Hepatocyte (in vitro differentiated cells): ENCODE results near the gene CEP112. TPM values are rescaled to one million over a fixed set of nuclear protein-coding genes. Genes with fewer than 3 reads are reported as not detected.

ENCODE experiments used
- DNase-seq: peaks from one replicate; pipeline ENCODE4 v3.0.0-alpha.2; 2016; ENCODE audit warnings: low spot score
- H2AFZ ChIP-seq: fragments of 200-600 bp; sonication (generic); 2 replicates; pipeline ENCODE4 v1.6.0; 2016; ENCODE audit warnings: antibody characterized with exemption, mild to moderate bottlenecking
- H3K27ac ChIP-seq: fragments of 200-600 bp; sonication (generic); 2 replicates; pipeline ENCODE4 v1.5.1; 2016; ENCODE audit warnings: mild to moderate bottlenecking
- H3K27me3 ChIP-seq: fragments of 200-600 bp; sonication (generic); 2 replicates; pipeline ENCODE4 v1.6.1; 2016
- H3K36me3 ChIP-seq: fragments of 200-600 bp; sonication (generic); replicated peaks from 2 replicates; pipeline ENCODE4 v1.5.1; 2016; ENCODE audit warnings: low read depth; ENCODE audit not compliant: insufficient read depth
- H3K4me1 ChIP-seq: fragments of 200-600 bp; sonication (generic); 2 replicates; pipeline ENCODE4 v1.5.1; 2016; ENCODE audit warnings: mild to moderate bottlenecking, moderate library complexity; ENCODE audit not compliant: insufficient read depth
- H3K4me2 ChIP-seq: fragments of 200-600 bp; sonication (generic); 2 replicates; pipeline ENCODE4 v1.6.0; 2016
- H3K4me3 ChIP-seq: fragments of 200-600 bp; sonication (generic); 2 replicates; pipeline ENCODE4 v1.5.1; 2016; ENCODE audit warnings: mild to moderate bottlenecking
- H3K79me2 ChIP-seq: fragments of 200-600 bp; sonication (generic); 2 replicates; pipeline ENCODE4 v1.6.0; 2017; ENCODE audit warnings: mild to moderate bottlenecking
- H3K9me2 ChIP-seq: fragments of 200-600 bp; sonication (generic); replicated peaks from 2 replicates; pipeline ENCODE4 v1.6.0; 2017; ENCODE audit warnings: mild to moderate bottlenecking; ENCODE audit not compliant: insufficient read depth
- H3K9me3 ChIP-seq: fragments of 200-600 bp; sonication (generic); 2 replicates; pipeline ENCODE4 v1.5.1; 2016; ENCODE audit warnings: low read depth, mild to moderate bottlenecking
- H4K20me1 ChIP-seq: fragments of 200-600 bp; sonication (generic); 2 replicates; pipeline ENCODE4 v1.6.0; 2016; ENCODE audit warnings: mild to moderate bottlenecking; ENCODE audit not compliant: insufficient read depth, poor library complexity, severe bottlenecking
- EZH2 ChIP-seq: fragments of 200-600 bp; sonication (generic); IDR thresholded peaks from 2 replicates; pipeline ENCODE4 v1.6.1; 2016; ENCODE audit warnings: antibody characterized with exemption, mild to moderate bottlenecking, borderline replicate concordance
- EZH2phosphoT487 ChIP-seq: fragments of 200-600 bp; sonication (generic); IDR thresholded peaks from one replicate; pipeline ENCODE4 v1.6.1; 2018; ENCODE audit warnings: antibody characterized with exemption, mild to moderate bottlenecking, low read depth, moderate library complexity; ENCODE audit not compliant: unreplicated experiment, severe bottlenecking
- WGBS: methylation state at CpG from one replicate; pipeline ENCODE4 v1.1.6; 2016; ENCODE audit warnings: low lambda C conversion rate; ENCODE audit errors: missing lambda C conversion rate; 5-methylcytosine and 5-hydroxymethylcytosine counted together
- polyA plus RNA-seq: library from polyadenylated mRNA; unstranded; fragments of >200 nt; fragmentation: Nextera tagmentation; extraction: Ambion mirVana; gene quantifications from 2 replicates; pipeline ENCODE4 v1.2.1, GENCODE V29; 2016
- total RNA-seq: library from RNA; depleted of rRNA; stranded (reverse); fragments of >200 nt; gene quantifications from 2 replicates; pipeline ENCODE4 v1.2.3, GENCODE V29; 2014
- TF ChIP-seq, protein P1 (sequence below): fragments of 200-600 bp; sonication (generic); IDR thresholded peaks from 2 replicates; pipeline ENCODE4 v1.5.1; 2016; ENCODE audit warnings: antibody characterized with exemption, mild to moderate bottlenecking; ENCODE audit not compliant: poor library complexity

CEP112 gene
- total and polyA plus RNA-seq, 2 experiments from 2014 or later = 7.1 to 9.7 TPM

DNA sequence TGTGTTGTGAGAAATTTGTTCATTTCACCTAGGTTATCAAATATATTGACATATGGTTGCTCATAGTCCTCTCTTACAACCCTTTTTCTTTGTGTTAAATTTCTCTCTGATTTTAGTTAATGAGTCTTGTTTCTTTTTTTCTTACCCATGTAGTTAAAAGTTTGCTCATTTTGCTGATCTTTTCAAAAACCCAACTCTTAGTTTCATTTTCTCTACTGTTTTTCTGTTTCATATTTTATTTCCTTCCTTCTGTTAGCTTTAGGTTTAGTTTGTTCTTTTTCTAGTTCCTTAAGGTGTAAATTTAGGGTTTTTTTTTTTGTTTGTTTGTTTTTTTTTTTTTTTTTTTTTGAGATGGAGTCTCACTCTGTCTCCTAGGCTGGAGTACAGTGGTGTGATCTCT, 42.4 kb downstream of the CEP112 start:
- no peak overlapping the region for H2AFZ ChIP-seq
- H3K36me3 ChIP-seq = no peaks in the 10 kb centered on the region
- H3K79me2 ChIP-seq = no peaks in the 10 kb centered on the region
- H3K9me2 ChIP-seq = no peaks in the 10 kb centered on the region
- H3K4me2 ChIP-seq = no peak overlapping the region
- no peak overlapping the region for H3K27ac ChIP-seq
- no peaks in the 10 kb centered on the region for H4K20me1 ChIP-seq
- no peaks in the 10 kb centered on the region for H3K9me3 ChIP-seq
- H3K27me3 ChIP-seq = no peaks in the 10 kb centered on the region
- TF ChIP-seq EZH2 (no peak), EZH2phosphoT487 (no peak)
- TF ChIP-seq, protein P1, sequence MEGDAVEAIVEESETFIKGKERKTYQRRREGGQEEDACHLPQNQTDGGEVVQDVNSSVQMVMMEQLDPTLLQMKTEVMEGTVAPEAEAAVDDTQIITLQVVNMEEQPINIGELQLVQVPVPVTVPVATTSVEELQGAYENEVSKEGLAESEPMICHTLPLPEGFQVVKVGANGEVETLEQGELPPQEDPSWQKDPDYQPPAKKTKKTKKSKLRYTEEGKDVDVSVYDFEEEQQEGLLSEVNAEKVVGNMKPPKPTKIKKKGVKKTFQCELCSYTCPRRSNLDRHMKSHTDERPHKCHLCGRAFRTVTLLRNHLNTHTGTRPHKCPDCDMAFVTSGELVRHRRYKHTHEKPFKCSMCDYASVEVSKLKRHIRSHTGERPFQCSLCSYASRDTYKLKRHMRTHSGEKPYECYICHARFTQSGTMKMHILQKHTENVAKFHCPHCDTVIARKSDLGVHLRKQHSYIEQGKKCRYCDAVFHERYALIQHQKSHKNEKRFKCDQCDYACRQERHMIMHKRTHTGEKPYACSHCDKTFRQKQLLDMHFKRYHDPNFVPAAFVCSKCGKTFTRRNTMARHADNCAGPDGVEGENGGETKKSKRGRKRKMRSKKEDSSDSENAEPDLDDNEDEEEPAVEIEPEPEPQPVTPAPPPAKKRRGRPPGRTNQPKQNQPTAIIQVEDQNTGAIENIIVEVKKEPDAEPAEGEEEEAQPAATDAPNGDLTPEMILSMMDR = no peak
- H3K4me1 ChIP-seq = no peaks in the 10 kb centered on the region
- DNase-seq = no peak
- no peak overlapping the region for H3K4me3 ChIP-seq

DNA sequence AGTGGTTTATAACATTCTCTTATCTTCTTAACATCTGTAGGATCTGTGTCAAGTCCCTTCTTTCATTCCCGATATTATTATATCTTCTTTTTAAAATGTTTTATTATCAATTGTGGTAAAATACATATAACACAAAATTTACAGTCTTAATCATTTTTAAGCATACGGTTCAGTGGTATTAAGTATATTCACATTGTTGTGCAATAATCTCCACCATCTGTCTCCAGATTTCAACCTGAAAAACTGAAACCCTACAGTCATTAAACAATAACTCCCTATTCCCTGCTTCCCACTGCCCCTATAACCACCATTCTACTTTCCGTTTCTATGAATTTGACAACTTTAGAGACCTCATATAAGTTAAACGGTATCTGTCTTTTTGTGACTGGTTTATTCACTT, 45.5 kb downstream of the CEP112 start:
- Histone ChIP-seq H4K20me1 (no peaks in the 10 kb centered on the region), H3K4me3 (no peak overlapping the region), H3K9me2 (no peaks in the 10 kb centered on the region), H3K79me2 (no peaks in the 10 kb centered on the region), H3K4me2 (no peak overlapping the region), H2AFZ (no peak overlapping the region), H3K27me3 (no peaks in the 10 kb centered on the region), H3K36me3 (no peaks in the 10 kb centered on the region), H3K4me1 (no peaks in the 10 kb centered on the region), H3K27ac (no peak overlapping the region), H3K9me3 (no peaks in the 10 kb centered on the region)
- DNase-seq = no peak
- 93% methylated on average over 4 of the region's 4 CpGs for WGBS
- TF ChIP-seq, protein P1 = no peak
- TF ChIP-seq EZH2 (no peak), EZH2phosphoT487 (no peak)

DNA sequence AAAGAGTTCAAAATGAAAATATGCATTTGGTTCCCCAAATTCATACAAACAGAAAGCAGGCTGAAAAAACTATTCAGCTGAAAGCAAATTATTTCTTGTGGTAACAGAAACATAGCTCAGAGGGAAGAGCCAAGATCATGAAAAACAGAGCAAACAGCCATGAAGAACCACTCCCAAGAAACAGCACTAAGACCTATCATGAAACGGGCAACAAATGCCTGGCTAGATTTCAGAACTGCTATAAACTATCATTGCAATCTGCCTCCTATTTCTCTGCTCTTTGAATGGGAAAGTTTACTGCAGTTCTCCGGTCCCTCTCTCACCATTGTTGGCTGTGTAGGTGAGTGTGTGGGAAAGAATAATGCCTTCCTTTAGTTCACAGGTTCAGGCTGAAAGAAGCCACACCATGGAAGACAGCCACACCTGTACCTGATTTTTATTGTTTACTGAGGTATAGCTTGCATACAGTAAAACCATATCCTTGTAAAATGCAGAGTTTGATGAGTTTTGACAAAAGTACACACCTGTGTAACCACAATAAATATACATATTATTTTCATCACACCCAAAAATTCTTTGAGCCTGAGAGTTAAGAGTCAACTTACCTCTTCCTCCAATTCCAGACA, 48.2 kb downstream of the CEP112 start:
- H3K4me2 ChIP-seq = no peak overlapping the region
- H2AFZ ChIP-seq = no peak overlapping the region
- DNase-seq = no peak
- H3K36me3 ChIP-seq = no peaks in the 10 kb centered on the region
- H3K79me2 ChIP-seq = no peaks in the 10 kb centered on the region
- no peaks in the 10 kb centered on the region for H3K27me3 ChIP-seq
- H3K27ac ChIP-seq = no peak overlapping the region
- H4K20me1 ChIP-seq = no peaks in the 10 kb centered on the region
- H3K9me3 ChIP-seq = no peaks in the 10 kb centered on the region
- no peaks in the 10 kb centered on the region for H3K4me1 ChIP-seq
- TF ChIP-seq EZH2 (no peak), EZH2phosphoT487 (no peak)
- TF ChIP-seq, protein P1 = no peak
- 80% methylated on average over 2 of the region's 2 CpGs for WGBS
- H3K4me3 ChIP-seq = no peak overlapping the region
- H3K9me2 ChIP-seq = no peaks in the 10 kb centered on the region
